GM18873 (cell line): Measurements from ENCODE around the gene NOL3.

Experiments used
- ATAC-seq: cut with Tn5 transposase; IDR thresholded peaks from one replicate; pipeline ENCODE4 v1.9.1; 2021; ENCODE audit warnings: mild to moderate bottlenecking, moderate library complexity, moderate number of reproducible peaks; ENCODE audit not compliant: unreplicated experiment, low FRiP score

Gene NOL3

DNA sequence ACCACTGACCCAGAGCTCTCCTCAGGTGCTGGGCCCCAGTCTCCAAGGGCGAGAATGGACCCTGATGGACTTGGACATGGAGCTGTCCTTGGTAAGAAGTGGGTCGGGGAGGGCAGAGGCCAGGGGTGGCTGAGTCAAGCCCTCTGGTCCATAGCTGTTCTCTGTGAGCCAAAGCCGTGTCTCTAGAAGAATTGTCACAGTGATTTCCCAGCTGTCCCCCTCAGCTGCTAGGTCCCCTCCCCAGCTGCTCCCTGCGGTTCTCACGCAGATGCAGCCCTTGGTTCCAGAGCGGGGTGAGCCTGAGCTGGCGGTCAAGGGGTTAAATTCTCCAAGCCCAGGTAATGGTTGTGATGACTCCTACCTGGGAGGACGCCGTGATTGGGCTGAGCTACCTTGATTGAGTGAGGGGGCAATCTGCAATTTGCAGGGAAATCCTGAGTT lies 1.3 kb upstream of the NOL3 start:
- no peak for ATAC-seq

DNA sequence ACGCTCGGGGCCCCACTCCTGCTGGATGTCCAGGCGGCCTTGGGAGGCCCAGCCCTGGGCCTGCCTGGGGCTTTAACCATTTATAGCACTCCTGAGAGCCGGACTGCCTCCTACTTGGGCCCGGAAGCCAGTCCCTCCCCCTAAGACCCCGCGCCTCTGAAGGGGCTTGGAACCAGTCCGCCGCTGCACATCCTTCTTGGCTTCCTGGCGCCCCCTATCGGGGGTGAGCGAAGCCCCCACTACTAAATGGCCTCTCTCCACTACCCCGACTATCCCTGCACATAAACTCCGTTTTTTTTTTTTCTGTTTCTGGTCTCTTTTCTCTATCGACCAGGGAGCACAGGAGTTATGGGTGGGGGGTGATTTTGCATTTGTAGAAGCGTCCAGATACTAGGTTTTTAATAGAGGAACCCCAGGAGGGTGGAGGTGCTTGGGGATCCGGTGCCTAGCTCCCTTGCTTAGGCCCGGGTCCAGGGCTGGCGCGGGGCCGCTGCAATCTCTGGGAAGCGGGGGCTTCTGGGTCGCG lies 633 bp upstream of the NOL3 start:
- no peak for ATAC-seq

DNA sequence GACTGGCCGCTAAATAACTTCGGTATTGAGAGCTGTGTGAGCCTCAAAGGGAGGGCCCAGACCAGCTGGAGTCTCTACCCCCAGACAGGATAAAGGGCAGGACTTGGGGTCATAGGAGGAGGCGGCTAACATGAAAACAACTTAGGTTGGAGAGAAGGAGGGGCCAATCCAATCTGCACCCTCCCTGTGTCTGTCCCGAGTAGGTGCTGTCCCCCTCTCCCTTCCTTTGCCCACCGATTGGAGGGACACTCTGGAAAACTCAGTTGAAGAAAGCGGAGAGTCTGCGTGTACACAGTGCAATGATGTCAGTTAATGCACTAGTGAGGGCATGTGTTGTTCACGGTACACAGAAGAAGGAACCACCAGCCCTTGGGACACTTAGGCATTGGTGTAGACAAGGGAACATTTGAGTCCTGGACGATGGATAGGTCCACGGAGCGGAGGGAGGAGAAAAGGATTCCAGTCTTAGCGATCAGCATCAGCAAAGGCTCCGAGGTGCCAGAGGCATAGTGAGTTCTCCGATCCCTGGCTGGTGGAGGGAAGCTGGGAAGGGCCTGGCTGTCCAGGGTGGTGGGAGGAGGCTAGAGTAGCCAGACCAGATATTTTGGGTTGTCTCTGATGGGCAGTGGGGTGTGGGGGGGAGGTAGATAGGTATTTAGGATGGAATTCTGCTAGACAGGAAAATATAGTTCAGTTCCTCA lies 761 bp downstream of the NOL3 start:
- no peak for ATAC-seq

DNA sequence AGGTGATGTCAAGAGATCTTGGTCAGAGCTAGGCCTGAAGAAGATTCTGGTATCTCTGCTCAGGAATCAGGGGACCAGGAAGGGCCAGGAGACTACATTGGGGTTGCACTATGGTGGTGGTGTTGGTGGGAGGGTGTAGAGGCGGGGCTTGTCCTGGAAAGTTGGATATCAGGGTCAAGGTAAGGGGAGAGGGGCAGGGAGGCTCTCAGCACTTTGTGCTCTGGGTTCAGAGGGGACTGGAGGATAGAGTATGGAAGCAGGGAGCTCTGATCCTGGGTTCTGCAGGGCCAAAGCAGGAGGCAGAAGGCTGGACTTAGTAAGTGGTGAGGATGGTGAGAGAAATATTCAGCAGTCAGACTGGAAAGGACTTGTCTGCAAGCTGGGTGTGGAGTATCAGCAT lies 3.0 kb downstream of the NOL3 start:
- no peak for ATAC-seq

- peak; percentile 39 for ATAC-seq
These were observed 3.7 kb downstream of the NOL3 start for GRCh38 chr16:67173808-67174705.

DNA sequence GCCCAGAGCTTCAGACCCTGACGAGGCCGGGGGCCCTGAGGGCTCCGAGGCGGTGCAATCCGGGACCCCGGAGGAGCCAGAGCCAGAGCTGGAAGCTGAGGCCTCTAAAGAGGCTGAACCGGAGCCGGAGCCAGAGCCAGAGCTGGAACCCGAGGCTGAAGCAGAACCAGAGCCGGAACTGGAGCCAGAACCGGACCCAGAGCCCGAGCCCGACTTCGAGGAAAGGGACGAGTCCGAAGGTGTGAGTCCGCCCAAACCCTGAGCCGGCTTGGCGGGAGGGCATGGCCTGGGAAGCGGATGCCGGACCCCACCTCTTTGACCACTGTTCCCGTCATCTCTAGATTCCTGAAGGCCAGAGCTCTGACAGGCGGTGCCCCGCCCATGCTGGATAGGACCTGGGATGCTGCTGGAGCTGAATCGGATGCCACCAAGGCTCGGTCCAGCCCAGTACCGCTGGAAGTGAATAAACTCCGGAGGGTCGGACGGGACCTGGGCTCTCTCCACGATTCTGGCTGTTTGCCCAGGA lies 4.4 kb downstream of the NOL3 start:
- ATAC-seq = no peak

- ATAC-seq = no peak
These were observed 6.3 kb downstream of the NOL3 start for GRCh38 chr16:67176662-67177061.

GRCh38 chr16:67177743-67178699 lies 7.7 kb downstream of the NOL3 start:
- ATAC-seq = no peak

DNA sequence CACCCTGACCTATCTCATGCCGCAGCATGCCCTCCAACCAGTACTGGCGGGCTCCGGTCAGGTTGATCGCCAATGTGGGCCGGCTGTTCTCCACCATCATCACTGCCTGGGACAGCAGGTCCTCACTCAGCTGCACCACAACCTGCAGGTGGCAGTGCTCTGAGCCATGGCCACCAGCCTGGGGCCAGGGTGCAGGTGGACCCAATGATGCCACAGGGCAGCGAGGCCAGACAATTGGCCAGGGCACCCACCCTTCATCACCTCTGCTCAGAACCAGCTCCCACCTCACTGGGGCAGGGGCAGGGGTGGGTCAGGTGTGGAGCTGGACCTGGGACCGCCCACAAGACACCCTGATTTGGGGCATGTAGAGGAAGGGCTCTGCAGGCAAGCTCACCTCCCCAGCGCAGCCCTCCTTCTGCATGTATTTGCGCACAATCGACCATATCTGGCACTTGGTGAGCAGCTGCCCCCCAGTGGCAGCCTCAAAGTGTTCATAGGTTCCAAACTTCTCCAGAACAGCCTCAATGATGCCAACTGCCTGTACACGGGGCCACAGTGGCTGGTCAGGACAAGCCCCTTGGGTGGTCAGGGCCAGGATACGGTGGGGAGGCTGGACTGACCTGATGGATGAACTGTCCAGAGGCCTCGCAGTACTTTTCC lies 9.2 kb downstream of the NOL3 start:
- no peak for ATAC-seq

DNA sequence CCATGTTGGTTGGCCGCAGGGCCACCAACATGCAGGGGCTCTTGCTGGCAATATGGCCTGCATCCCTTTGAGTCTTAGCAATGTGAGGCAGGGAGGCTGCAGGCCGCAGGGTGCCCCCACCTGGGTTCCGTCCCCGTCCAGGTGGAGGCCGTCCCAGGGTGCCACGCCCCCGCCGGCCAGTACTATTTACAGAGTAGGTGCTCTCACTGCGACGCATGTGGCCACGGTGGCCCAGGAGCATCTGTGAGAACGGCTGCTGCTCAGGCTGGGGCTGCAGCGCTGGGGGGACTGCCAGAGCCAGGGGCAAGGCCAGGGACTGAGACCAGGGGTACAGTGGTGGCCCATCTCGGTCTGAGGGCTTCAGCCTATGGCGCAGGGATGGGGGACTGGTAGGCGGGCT lies 9.8 kb downstream of the NOL3 start:
- no peak for ATAC-seq

- no peak for ATAC-seq
These were observed 11.0 kb downstream of the NOL3 start for GRCh38 chr16:67181346-67181745.

GRCh38 chr16:67182288-67182687 lies 11.9 kb downstream of the NOL3 start:
- ATAC-seq = no peak

GRCh38 chr16:67183284-67183626 lies 12.9 kb downstream of the NOL3 start:
- ATAC-seq = no peak

DNA sequence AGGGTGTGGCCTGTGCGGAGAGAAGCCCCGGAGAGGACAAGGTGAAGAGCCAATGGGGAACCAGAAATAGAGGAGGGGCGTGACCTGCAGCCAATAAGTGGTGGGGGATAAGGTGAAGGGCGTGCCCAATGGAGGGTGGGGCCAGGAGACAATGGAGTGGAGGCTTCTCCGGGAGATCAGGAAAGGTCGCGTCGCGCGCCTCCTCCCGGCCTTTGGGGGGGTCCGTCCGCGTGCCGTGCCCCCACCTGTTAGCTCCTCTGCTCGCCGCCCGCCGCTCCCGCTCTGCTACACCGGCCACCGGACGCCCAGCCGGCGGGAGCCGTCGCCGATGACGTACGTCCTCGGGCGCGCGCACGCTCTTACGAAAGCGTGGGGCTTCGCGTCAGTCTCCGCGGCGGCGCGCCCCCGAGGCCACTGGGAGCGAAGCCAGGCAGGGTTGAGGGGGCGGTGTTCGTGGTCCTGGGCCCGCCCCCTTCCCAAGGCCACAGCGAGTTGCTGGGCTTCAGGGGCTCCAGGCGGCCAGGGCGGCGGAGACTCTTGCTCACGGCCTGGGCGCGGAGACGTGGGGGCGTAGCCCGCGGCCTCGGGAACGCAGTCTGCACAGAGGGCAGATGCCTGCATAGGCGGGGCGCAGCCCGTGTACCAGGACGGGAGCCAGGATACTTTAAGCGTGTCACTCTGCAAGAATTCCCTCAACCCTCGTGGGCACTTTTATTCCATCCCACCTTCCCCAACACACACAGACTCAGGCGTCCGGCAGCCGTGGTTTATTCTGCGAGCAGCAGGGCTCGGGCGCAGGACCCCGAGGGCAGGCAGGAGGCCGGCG lies 13.5 kb downstream of the NOL3 start, which contains the start of gene MATCAP1:
MATCAP1 (minus strand) TSS at position 337 of the 826 bp plus-strand sequence. CDS start 3,353 bp downstream, outside the sequence.
- peak; percentile 83 for ATAC-seq

- ATAC-seq = no peak
These were observed 14.2 kb downstream of the NOL3 start for GRCh38 chr16:67184453-67184994.

- no peak for ATAC-seq
These were observed 14.8 kb downstream of the NOL3 start for GRCh38 chr16:67184995-67185650.

DNA sequence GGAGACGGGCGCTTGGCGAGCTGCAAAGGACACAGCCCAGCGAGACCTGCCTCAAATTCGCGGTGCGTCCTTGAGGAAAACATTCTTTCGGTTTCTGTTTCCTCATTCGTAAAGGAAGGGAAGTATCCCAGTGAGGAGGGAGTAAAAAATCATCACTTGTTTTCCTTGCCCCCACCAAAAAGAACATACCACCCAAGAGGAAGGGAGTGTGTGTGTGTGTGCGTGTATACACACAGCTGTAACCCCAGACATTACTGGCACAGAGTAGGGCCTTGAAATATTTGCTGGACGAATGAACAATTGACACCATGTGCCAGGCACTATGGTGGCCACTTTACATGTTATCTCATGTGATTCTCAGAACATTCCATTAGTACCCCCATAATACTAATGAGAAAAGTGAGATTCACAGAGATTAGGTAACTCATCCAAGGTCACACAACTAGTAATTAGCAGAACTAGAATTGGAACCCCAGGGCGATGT lies 15.4 kb downstream of the NOL3 start:
- no peak for ATAC-seq

GRCh38 chr16:67186550-67186950 lies 16.2 kb downstream of the NOL3 start:
- ATAC-seq = no peak
